Measurements from ENCODE around the gene WASL. TPM values are rescaled to one million over a fixed set of nuclear protein-coding genes. Genes with fewer than 3 reads are reported as not detected.

Gene WASL
- polyA plus RNA-seq, 1 donor from 2014 or later: 22.5 TPM

DNA sequence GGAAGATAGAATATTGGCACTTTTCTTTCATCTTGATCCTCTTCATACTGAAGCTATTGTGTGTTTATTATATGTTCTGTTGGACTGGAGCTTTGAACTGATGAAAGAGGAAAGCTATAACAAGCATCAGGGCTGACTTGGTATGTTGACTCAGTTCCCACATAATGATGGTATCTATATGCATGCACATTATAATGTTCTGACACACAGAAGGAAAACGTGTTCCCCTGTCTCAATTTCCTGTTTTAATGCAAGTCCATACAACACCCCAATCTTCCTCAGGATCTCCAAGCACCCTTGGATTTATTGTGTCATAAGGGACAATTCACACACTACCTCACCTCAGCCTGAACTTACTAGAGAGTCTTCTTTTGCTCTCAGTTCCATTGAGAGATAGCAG lies 8.3 kb upstream of the WASL start:
- no peaks in the 10 kb centered on the region for H3F3A ChIP-seq (ENCODE audit: insufficient read depth, low read length, poor library complexity, severe bottlenecking)
- no peaks in the 10 kb centered on the region for H3K27me3 ChIP-seq (ENCODE audit: insufficient read depth, low read depth, low read length)
- no peak overlapping the region for H3K27ac ChIP-seq (ENCODE audit: low read length)
- no peaks in the 10 kb centered on the region for H3K79me2 ChIP-seq (replicated peaks; ENCODE audit: insufficient read depth, low read length)
- no peak overlapping the region for H2AFZ ChIP-seq (ENCODE audit: low read depth, low read length)
- H3K9me2 ChIP-seq (ENCODE audit: insufficient read depth, low read length): no peaks in the 10 kb centered on the region
- no peak overlapping the region for H3K9ac ChIP-seq (ENCODE audit: low read length)
- H3K9me3 ChIP-seq (ENCODE audit: low read length): no peaks in the 10 kb centered on the region
- no peak overlapping the region for H3K4me2 ChIP-seq (ENCODE audit: low read length)
- no peaks in the 10 kb centered on the region for H3K36me3 ChIP-seq (ENCODE audit: insufficient read depth, low read length)
- no peak overlapping the region for H3K4me3 ChIP-seq (ENCODE audit: low read length)
- TF ChIP-seq, protein P1, sequence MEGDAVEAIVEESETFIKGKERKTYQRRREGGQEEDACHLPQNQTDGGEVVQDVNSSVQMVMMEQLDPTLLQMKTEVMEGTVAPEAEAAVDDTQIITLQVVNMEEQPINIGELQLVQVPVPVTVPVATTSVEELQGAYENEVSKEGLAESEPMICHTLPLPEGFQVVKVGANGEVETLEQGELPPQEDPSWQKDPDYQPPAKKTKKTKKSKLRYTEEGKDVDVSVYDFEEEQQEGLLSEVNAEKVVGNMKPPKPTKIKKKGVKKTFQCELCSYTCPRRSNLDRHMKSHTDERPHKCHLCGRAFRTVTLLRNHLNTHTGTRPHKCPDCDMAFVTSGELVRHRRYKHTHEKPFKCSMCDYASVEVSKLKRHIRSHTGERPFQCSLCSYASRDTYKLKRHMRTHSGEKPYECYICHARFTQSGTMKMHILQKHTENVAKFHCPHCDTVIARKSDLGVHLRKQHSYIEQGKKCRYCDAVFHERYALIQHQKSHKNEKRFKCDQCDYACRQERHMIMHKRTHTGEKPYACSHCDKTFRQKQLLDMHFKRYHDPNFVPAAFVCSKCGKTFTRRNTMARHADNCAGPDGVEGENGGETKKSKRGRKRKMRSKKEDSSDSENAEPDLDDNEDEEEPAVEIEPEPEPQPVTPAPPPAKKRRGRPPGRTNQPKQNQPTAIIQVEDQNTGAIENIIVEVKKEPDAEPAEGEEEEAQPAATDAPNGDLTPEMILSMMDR (IDR thresholded peaks at IDR 0.05; ENCODE audit: poor library complexity, severe bottlenecking): no peak
- no peak for TF ChIP-seq RAD21 (conservative IDR thresholded peaks at IDR 0.05)
- no peak for TF ChIP-seq TAF1 (IDR thresholded peaks at IDR 0.05; ENCODE audit: low read depth)
- TF ChIP-seq POLR2AphosphoS5 (IDR thresholded peaks at IDR 0.05): no peak
- TF ChIP-seq, protein P2, sequence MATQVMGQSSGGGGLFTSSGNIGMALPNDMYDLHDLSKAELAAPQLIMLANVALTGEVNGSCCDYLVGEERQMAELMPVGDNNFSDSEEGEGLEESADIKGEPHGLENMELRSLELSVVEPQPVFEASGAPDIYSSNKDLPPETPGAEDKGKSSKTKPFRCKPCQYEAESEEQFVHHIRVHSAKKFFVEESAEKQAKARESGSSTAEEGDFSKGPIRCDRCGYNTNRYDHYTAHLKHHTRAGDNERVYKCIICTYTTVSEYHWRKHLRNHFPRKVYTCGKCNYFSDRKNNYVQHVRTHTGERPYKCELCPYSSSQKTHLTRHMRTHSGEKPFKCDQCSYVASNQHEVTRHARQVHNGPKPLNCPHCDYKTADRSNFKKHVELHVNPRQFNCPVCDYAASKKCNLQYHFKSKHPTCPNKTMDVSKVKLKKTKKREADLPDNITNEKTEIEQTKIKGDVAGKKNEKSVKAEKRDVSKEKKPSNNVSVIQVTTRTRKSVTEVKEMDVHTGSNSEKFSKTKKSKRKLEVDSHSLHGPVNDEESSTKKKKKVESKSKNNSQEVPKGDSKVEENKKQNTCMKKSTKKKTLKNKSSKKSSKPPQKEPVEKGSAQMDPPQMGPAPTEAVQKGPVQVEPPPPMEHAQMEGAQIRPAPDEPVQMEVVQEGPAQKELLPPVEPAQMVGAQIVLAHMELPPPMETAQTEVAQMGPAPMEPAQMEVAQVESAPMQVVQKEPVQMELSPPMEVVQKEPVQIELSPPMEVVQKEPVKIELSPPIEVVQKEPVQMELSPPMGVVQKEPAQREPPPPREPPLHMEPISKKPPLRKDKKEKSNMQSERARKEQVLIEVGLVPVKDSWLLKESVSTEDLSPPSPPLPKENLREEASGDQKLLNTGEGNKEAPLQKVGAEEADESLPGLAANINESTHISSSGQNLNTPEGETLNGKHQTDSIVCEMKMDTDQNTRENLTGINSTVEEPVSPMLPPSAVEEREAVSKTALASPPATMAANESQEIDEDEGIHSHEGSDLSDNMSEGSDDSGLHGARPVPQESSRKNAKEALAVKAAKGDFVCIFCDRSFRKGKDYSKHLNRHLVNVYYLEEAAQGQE (IDR thresholded peaks at IDR 0.05; ENCODE audit: borderline replicate concordance): no peak
- no peak for TF ChIP-seq EP300 (conservative IDR thresholded peaks at IDR 0.05; ENCODE audit: poor library complexity, severe bottlenecking)
- TF ChIP-seq MXI1 (conservative IDR thresholded peaks at IDR 0.05; ENCODE audit: poor library complexity, severe bottlenecking): no peak
- no peak for TF ChIP-seq EZH2 (IDR thresholded peaks at IDR 0.05; ENCODE audit: borderline replicate concordance, insufficient read depth, low read length, poor library complexity, severe bottlenecking)
- TF ChIP-seq SMC3 (conservative IDR thresholded peaks at IDR 0.05; ENCODE audit: poor library complexity): no peak
- H4K20me1 ChIP-seq (ENCODE audit: insufficient read depth): no peaks in the 10 kb centered on the region

DNA sequence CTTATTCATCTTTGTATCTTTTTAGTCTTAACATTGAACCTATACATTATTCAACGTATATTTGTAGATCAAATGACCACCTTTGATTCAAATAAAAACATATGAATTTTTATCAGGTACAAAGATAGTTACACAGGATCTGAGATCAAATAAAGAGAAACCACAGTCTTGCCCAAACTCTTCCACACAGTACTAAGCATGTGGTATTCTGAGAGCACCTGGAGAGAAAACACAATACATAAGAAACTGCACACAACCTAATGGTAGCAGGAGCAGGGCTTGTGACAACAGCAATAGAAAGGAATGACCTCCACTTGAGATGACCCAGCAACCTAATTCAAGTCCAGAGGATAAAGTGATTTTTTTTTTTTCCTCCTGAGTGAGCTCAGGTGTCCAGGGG lies 6.5 kb upstream of the WASL start:
- Histone ChIP-seq H3K79me2 (replicated peaks; ENCODE audit: insufficient read depth, low read length) (peaks cover 15% of the 10 kb centered on the region), H3K36me3 (ENCODE audit: insufficient read depth, low read length) (no peaks in the 10 kb centered on the region)
- TF ChIP-seq RAD21 (conservative IDR thresholded peaks at IDR 0.05) (no peak), TAF1 (IDR thresholded peaks at IDR 0.05; ENCODE audit: low read depth) (no peak), MXI1 (conservative IDR thresholded peaks at IDR 0.05; ENCODE audit: poor library complexity, severe bottlenecking) (no peak), EZH2 (IDR thresholded peaks at IDR 0.05; ENCODE audit: borderline replicate concordance, insufficient read depth, low read length, poor library complexity, severe bottlenecking) (no peak), SMC3 (conservative IDR thresholded peaks at IDR 0.05; ENCODE audit: poor library complexity) (no peak), POLR2AphosphoS5 (IDR thresholded peaks at IDR 0.05) (no peak), EP300 (conservative IDR thresholded peaks at IDR 0.05; ENCODE audit: poor library complexity, severe bottlenecking) (no peak)
- TF ChIP-seq, protein P1 (IDR thresholded peaks at IDR 0.05; ENCODE audit: poor library complexity, severe bottlenecking): no peak
- TF ChIP-seq, protein P2 (IDR thresholded peaks at IDR 0.05; ENCODE audit: borderline replicate concordance): no peak

More for the DNA sequence above, 6.5 kb upstream of the WASL start:
- Histone ChIP-seq H3K4me3 (ENCODE audit: low read length) (no peak overlapping the region), H3K4me2 (ENCODE audit: low read length) (no peak overlapping the region), H2AFZ (ENCODE audit: low read depth, low read length) (no peak overlapping the region), H3K9ac (ENCODE audit: low read length) (no peak overlapping the region), H3K9me3 (ENCODE audit: low read length) (no peaks in the 10 kb centered on the region), H4K20me1 (ENCODE audit: insufficient read depth) (no peaks in the 10 kb centered on the region), H3K27ac (ENCODE audit: low read length) (no peak overlapping the region), H3K9me2 (ENCODE audit: insufficient read depth, low read length) (no peaks in the 10 kb centered on the region), H3F3A (ENCODE audit: insufficient read depth, low read length, poor library complexity, severe bottlenecking) (no peaks in the 10 kb centered on the region), H3K27me3 (ENCODE audit: insufficient read depth, low read depth, low read length) (no peaks in the 10 kb centered on the region)

Measured in neural cell (in vitro differentiated cells).